GM12878 (cell line): ENCODE results near the gene ZBTB34.

Source experiments
- BACH1 ChIP-seq: fragments of 450-650 bp; IDR thresholded peaks from 2 replicates; pipeline ENCODE4 v1.6.1; 2017; ENCODE audit warnings: mild to moderate bottlenecking, borderline replicate concordance
- BHLHE40 ChIP-seq, 2 experiments: fragments of 450-650 bp in 1 of 2; IDR thresholded peaks; 2 replicates each; pipeline ENCODE4 v1.6.1; 2011 to 2017; ENCODE audit warnings: low read depth in 2 of 2, borderline replicate concordance in 1 of 2, improper control_type of control experiment in 1 of 2, low read length in 1 of 2, mild to moderate bottlenecking in 1 of 2
- BRCA1 ChIP-seq: IDR thresholded peaks from 2 replicates; pipeline ENCODE4 v1.6.1; 2011; ENCODE audit warnings: low read depth, low read length, improper control_type of control experiment
- CEBPB ChIP-seq, 2 experiments: fragments of 150-350 bp in 1 of 2; IDR thresholded peaks; 2 replicates each; pipeline ENCODE4 v1.6.1; 2012 to 2014; ENCODE audit warnings: low read depth in 2 of 2, low read length in 2 of 2, borderline replicate concordance in 1 of 2, inconsistent platforms in 1 of 2
- ESRRA ChIP-seq: IDR thresholded peaks from 2 replicates; pipeline ENCODE4 v1.6.1; 2012; ENCODE audit warnings: mild to moderate bottlenecking, low read length, improper control_type of control experiment
- POLR2A ChIP-seq: IDR thresholded peaks from 2 replicates; pipeline ENCODE4 v1.6.1; 2011; ENCODE audit warnings: low read depth, mild to moderate bottlenecking, low read length
- POU2F2 ChIP-seq: IDR thresholded peaks from 3 replicates; pipeline ENCODE4 v1.6.1; 2011; ENCODE audit warnings: low read depth, mild to moderate bottlenecking, low read length, borderline replicate concordance
- RB1 ChIP-seq: fragments of 450-650 bp; formaldehyde crosslinking; IDR thresholded peaks from 2 replicates; pipeline ENCODE4 v1.6.1; 2017; ENCODE audit warnings: mild to moderate bottlenecking, borderline replicate concordance
- SIN3A ChIP-seq: IDR thresholded peaks from 2 replicates; pipeline ENCODE4 v1.6.1; 2012; ENCODE audit warnings: low read depth, low read length, improper control_type of control experiment
- SMAD5 ChIP-seq: IDR thresholded peaks from 2 replicates; pipeline ENCODE4 v1.6.1; 2016; ENCODE audit warnings: antibody characterized with exemption, low read depth
- SMC3 ChIP-seq: IDR thresholded peaks from 2 replicates; pipeline ENCODE4 v1.6.1; 2011; ENCODE audit warnings: low read length, improper control_type of control experiment, borderline replicate concordance
- SP1 ChIP-seq: IDR thresholded peaks from one replicate; pipeline ENCODE4 v1.6.1; 2011; ENCODE audit warnings: low read depth, low read length
- TF ChIP-seq, protein P1 (sequence below), 3 experiments: IDR thresholded peaks in 2 of 3; conservative IDR thresholded peaks in 1 of 3; 2 replicates each; pipeline ENCODE4 v1.5.1; 2011; ENCODE audit warnings: low read depth in 3 of 3, low read length in 3 of 3, mild to moderate bottlenecking in 3 of 3, control low read depth in 2 of 3, moderate library complexity in 2 of 3, inconsistent platforms in 1 of 3, mixed read lengths in 1 of 3; ENCODE audit not compliant: control insufficient read depth in 2 of 3, insufficient read depth in 1 of 3; ENCODE audit errors: extremely low read depth in 1 of 3

DNA sequence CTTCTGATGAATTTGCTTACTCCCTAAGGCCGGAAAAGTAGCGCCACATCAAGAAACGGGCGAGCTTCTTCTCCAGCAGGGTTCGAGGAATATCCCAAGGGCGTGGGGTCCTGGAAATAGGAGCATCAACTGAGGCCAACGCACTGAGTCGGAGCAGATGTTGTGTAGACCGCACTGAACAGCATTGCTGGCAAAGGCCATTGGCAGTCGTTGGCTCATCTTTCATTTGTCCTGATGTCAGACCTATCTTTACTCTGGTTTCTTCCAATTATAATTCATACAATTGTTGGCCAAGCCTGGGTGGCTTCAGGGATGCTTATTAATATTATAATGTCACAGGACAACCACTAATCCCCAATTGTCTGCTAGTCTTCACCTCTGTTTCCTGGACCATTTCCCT lies 26.5 kb downstream of the ZBTB34 start:
- TF ChIP-seq, protein P1, sequence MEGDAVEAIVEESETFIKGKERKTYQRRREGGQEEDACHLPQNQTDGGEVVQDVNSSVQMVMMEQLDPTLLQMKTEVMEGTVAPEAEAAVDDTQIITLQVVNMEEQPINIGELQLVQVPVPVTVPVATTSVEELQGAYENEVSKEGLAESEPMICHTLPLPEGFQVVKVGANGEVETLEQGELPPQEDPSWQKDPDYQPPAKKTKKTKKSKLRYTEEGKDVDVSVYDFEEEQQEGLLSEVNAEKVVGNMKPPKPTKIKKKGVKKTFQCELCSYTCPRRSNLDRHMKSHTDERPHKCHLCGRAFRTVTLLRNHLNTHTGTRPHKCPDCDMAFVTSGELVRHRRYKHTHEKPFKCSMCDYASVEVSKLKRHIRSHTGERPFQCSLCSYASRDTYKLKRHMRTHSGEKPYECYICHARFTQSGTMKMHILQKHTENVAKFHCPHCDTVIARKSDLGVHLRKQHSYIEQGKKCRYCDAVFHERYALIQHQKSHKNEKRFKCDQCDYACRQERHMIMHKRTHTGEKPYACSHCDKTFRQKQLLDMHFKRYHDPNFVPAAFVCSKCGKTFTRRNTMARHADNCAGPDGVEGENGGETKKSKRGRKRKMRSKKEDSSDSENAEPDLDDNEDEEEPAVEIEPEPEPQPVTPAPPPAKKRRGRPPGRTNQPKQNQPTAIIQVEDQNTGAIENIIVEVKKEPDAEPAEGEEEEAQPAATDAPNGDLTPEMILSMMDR (IDR thresholded peaks at IDR 0.05 in 2 of 3, conservative IDR thresholded peaks at IDR 0.05 in 1 of 3; ENCODE audit: control insufficient read depth in 2 of 3, extremely low read depth in 1 of 3, insufficient read depth in 1 of 3, low read depth in 3 of 3, low read length in 3 of 3) = no peak
- TF ChIP-seq POU2F2 (no peak), RB1 (no peak), SMC3 (no peak), CEBPB (IDR thresholded peaks at IDR 0.05; ENCODE audit: borderline replicate concordance in 1 of 2, low read depth in 2 of 2, low read length in 2 of 2) (no peak), BHLHE40 (IDR thresholded peaks at IDR 0.05; ENCODE audit: borderline replicate concordance in 1 of 2, low read depth in 2 of 2, low read length in 1 of 2) (no peak), ESRRA (no peak), BACH1 (no peak), SIN3A (no peak), SMAD5 (no peak), POLR2A (no peak), BRCA1 (no peak), SP1 (no peak)
